AG10803 (cell line): ENCODE measurements around the gene APOLD1.
A peak's percentile ranks its signal among the peaks of the same experiment; 100 is the strongest.
"Not testable (repeated sequence)": the region's sequence is repeated elsewhere in the genome, so short reads cannot be mapped to it uniquely, and the experiment has no call there.

Experiments
- DNase-seq: peaks from one replicate; pipeline ENCODE4 v3.0.0; 2010; ENCODE audit warnings: low read depth
- H3K4me3 ChIP-seq: 2 replicates; pipeline ENCODE4 v1.5.1; 2011; ENCODE audit warnings: mild to moderate bottlenecking, low read length, control low read depth
- TF ChIP-seq, protein P1 (sequence below): conservative IDR thresholded peaks from 2 replicates; pipeline ENCODE4 v1.5.1; 2011; ENCODE audit warnings: mild to moderate bottlenecking, low read length, control low read depth, inconsistent platforms

APOLD1 gene

DNA sequence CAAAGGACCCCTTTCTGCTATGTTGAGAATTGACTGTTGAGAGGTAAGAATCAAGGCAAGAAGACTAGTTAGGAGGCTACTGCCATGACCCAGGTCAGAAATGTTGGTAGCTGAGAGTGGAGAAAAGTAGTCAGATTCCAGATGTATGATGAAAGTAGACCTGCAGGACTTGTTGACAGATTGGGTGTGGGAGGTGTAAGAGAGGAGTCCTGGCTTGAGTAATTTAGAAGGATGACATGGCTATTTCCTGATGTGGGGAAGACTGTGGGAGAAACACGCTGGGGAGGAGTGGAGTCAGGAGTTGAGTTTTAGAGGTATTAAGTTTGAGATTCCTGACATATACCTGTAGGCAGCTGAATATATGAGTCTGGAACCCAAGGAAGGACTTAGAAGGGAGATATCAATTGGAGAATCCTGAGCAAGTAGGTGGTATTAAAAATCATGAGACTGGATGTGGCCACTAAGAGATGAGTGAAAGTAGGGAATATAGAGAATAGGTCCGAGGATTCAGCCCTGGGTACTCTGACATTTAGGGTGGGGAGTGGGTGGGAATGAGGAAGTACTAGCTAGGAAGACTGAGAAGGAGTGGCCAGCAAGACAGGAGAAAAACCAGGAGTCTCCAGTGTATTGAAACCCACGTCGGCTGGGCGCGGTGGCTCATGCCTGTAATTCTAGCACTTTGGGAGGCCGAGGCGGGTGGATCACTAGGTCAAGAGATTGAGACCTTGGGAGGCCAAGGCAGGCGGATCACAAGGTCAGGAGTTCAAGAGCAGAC is 15.1 kb downstream of the APOLD1 start:
- H3K4me3 ChIP-seq: no peak overlapping the region
- DNase-seq: peak; percentile 56
- TF ChIP-seq, protein P1, sequence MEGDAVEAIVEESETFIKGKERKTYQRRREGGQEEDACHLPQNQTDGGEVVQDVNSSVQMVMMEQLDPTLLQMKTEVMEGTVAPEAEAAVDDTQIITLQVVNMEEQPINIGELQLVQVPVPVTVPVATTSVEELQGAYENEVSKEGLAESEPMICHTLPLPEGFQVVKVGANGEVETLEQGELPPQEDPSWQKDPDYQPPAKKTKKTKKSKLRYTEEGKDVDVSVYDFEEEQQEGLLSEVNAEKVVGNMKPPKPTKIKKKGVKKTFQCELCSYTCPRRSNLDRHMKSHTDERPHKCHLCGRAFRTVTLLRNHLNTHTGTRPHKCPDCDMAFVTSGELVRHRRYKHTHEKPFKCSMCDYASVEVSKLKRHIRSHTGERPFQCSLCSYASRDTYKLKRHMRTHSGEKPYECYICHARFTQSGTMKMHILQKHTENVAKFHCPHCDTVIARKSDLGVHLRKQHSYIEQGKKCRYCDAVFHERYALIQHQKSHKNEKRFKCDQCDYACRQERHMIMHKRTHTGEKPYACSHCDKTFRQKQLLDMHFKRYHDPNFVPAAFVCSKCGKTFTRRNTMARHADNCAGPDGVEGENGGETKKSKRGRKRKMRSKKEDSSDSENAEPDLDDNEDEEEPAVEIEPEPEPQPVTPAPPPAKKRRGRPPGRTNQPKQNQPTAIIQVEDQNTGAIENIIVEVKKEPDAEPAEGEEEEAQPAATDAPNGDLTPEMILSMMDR: no peak

DNA sequence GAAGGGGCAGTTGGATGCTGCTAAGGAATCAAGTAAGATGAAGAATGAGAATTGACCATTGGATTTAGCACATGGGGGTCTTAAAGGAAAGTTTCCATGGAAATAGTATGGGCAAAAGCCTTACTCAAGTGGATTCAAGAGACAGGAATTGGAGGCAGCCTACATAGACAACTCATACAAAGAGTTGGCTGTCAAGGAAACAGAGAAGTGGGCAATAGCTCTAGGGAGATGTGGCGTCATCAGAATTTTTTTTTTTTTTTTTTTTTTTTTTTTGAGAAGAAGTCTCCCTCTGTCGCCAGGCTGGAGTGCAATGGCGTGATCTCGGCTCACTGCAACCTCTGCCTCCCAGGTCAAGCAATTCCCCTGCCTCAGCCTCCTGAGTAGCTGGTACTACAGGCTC is 16.2 kb downstream of the APOLD1 start:
- not testable (repeated sequence) for DNase-seq, H3K4me3 ChIP-seq

DNA sequence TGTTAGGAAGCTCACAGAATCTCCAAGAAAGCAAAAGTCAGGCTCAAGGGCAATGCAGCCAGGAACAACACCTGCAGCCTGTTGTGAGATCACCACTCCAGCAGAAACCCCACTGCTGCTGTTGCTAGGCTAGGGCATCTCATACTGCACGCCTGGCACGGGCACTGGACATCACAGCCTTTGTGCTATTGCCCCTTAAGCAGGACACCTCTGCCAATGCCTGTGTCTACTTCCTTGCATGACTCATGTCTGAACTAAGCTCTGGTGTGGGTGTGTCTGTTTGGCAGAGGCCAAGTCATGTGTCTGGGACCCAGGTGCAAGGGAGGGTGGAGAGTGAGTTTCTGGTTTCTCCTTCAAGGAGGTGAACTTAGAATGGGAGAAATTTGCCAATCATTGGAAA is 17.7 kb downstream of the APOLD1 start:
- TF ChIP-seq, protein P1: no peak
- DNase-seq: peak; percentile 74
- no peak overlapping the region for H3K4me3 ChIP-seq

DNA sequence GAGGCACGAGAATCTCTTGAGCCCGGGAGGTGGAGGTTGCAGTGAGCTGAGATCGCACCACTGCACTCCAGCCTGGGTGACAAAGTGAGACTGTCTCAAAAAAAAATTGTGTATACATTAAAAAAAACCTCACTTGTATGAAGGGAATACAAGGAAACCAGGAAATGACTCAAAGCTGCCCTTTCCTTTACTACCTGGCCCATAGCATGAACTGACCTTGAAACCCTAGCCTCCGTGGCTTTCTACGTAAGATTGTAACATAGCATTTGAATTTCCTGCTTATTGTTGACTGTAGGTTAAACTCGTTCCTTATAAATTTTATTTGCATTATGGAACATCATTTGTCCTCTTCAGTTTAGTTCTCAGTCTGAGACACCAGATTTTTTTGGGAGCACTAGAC is 18.6 kb downstream of the APOLD1 start:
- no peak overlapping the region for H3K4me3 ChIP-seq
- no peak for DNase-seq

DNA sequence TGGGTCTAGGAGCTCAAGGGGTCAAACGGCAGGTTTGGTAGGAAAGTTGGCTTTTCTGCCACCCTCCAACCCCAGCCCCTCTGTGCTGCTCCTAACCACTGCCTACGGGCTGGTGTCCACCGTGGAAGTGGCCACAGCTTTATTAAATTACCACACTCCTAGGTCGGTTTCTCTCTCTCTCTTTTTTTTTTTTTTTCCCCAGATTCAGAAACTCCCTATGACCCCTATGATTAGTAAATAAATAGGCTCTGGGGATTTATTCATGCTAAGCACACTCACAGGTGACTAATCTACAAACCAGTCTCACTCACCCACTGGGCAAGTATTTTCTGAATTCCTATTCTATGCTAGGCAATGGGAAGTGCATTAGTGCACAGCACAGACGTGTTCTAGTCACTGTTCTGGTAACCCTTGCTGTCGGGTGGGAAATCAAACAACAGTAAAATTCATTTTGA is 19.0 kb downstream of the APOLD1 start:
- TF ChIP-seq, protein P1: no peak
- no peak overlapping the region for H3K4me3 ChIP-seq
- DNase-seq: peak; percentile 93

More for the DNA sequence above, 18.6 kb downstream of the APOLD1 start:
- TF ChIP-seq, protein P1: no peak

DNA sequence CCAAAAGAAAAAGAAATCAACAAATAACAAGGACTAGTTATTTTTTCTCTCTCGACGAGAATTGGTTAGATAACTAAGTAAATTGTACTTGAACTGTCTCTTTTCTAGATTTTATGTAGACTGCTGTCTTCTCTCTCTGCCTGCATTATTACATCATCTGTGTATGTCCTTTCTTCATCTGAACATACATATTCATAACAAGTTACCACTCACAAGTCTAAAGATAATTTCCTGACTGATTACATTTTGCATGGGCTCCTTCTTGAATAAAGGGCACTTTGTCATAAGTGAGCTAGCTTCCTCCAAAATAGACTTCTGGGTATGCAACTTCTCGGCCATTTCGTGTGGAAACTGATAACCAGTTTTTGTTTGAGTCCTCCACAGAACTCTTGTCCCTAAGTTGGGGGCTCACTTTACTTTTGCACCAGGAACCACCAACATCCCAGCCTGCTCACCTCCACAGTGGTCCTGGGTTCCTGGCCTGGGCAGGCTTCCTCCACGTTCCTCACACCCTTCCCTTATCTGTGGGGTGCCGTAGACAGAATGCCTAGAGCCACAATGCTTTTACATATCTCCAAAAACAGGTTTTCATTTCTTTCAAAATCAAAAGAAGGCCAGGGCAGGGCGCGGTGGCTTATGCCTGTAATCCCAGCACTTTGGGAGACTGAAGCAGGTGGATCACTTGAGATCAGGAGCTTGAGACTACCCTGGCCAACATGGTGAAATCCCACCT is 21.5 kb downstream of the APOLD1 start:
- no peak overlapping the region for H3K4me3 ChIP-seq
- TF ChIP-seq, protein P1: no peak
- DNase-seq: no peak

DNA sequence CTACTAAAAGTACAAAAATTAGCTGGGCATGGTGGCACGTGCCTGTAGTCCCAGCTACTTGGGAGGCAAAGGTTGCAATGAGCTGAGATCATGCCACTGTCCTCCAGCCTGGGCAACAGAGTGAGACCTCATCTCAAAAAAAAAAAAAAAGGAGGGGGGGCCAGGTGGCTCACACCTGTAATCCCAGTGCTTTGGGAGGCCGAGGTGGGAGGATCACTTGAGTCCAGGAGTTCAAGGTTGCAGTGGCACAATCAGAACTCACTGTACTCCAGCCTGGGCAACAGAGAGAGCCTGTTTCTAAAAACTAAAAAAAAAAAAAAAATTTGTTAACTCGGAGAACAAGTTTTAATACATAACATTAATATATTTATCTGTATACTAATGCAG is 22.1 kb downstream of the APOLD1 start:
- not testable (repeated sequence) for DNase-seq, H3K4me3 ChIP-seq
